ENCODE data around the gene KLHL21. TPM values are rescaled to one million over a fixed set of nuclear protein-coding genes. Genes with fewer than 3 reads are reported as not detected.

KLHL21 gene
- polyA plus RNA-seq, 3 donors = 14.5 to 39.0 (median 30.2) TPM

- 89 to 95% (median 95%) methylated on average over 21 of the region's 21 CpGs for WGBS, 3 donors
- no peak overlapping the region for H3K27ac ChIP-seq (ENCODE audit: low read depth, low read length)
Observed at GRCh38 chr1:6627841-6628545, 25.3 kb upstream of the KLHL21 start.

GRCh38 chr1:6627031-6627430, 24.4 kb upstream of the KLHL21 start:
- no peak overlapping the region for H3K27ac ChIP-seq (ENCODE audit: low read depth, low read length)
- 91 to 94% (median 92%) methylated on average over 9 of the region's 9 CpGs for WGBS, 3 donors

GRCh38 chr1:6625584-6626149, 23.0 kb upstream of the KLHL21 start:
- WGBS, 3 donors = 3 to 8% (median 5%) methylated on average over 25 to 32 of the region's 32 CpGs
- H3K27ac ChIP-seq (ENCODE audit: low read depth, low read length) = no peak overlapping the region

DNA sequence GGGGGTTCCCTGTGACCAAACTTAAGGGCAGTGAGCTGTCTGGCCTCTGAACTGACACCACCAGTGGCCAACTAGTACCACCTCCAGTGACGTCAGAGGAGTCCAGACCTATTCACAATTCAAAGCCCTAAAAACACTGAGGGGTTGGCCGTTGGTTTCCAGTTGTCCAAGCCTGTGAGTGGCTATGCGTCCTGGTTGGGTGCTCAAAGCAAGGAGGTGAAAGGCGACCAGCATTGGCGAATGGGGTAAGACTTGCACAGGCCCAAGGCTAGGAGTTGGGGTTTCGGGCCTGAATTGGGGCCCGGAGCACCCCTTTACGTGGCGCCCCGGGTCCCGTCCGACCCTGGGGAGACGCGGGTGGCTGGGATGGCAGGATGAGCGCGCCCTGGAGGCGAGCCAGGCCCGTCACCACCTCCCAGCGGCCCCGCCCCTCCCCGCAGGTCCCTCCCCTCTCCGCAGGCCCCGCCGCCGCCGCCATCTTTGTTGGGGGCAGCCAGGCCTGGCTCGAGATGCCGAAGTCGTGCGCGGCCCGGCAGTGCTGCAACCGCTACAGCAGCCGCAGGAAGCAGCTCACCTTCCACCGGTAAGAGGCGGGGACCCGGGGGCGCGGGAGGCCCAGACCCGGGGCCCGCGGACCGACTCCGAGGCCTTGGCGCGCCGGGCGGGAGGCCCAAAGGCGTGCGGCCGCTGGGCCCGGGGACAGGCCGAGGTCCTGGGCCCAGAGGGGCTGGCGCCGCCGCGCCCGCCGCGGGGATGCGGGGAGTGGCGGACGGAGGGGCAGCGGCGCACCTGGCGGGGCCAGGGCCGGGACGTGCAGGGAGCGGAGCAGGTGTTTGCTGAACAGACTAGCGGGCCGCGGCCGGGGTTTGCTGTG, 22.3 kb upstream of the KLHL21 start, which contains the start of gene THAP3:
Gene THAP3, plus strand, starts transcription at position 159 of the 874 bp plus-strand sequence. Its CDS starts 351 bp downstream, at position 510.
- peak within 1 kb of the TSS; percentile 24 for H3K27ac ChIP-seq (ENCODE audit: low read depth, low read length)
- WGBS, 3 donors = 2% methylated on average over 48 to 73 of the region's 73 CpGs

- 72 to 80% (median 79%) methylated on average over 14 of the region's 14 CpGs for WGBS, 3 donors
- H3K27ac ChIP-seq (ENCODE audit: low read depth, low read length) = no peak overlapping the region
Observed at GRCh38 chr1:6623269-6623965, 20.7 kb upstream of the KLHL21 start.

- WGBS, 3 donors = 83 to 88% (median 86%) methylated on average over 10 of the region's 10 CpGs
- H3K27ac ChIP-seq (ENCODE audit: low read depth, low read length) = no peak overlapping the region
Observed at GRCh38 chr1:6622396-6623152, 19.9 kb upstream of the KLHL21 start.

DNA sequence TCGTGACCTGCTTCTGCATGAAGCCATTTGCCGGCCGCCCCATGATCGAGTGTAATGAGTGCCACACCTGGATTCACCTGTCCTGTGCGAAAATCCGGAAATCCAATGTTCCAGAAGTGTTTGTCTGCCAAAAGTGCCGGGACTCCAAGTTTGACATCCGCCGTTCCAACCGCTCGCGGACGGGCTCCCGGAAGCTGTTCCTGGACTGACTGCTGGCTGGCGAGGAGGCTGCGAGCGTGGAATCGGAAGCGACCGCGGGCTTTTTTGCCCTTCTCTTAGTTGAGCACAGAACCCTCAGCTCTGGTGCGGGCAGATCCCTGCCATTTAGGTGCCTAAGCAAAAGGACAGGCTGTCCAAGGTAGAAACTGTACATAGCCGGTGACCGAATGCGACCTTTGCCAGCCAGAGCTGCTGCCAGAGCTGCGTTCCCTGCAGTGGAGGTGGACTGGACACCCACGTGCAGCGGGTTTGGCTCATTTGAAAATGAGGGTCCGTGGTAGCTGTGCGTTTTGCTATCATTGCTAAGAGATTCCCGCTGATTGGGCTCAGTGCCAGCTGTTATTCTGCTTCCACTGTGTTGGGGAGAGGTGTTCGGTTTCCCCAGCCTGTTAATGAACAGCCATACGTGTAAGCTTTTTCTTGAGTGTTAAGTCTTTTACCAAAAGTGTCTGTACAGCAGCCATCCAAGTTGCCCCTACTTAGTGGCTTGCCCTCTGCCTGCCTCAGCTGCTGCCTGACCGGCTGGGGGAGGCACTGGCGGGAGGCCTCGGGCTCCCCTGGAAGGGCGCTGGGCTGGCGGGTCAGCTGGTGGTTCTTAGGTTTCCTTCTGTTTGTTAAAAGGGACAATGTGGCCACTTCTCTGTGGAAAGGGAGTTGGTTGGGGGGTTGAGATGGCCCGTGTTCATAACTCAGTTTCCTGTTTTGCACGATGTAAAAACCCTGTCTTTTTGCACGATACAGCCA, 19.0 kb upstream of the KLHL21 start:
- 89 to 92% (median 91%) methylated on average over 41 of the region's 41 CpGs for WGBS, 3 donors
- H3K27ac ChIP-seq (ENCODE audit: low read depth, low read length) = no peak overlapping the region

- WGBS, 3 donors = 95 to 97% (median 97%) methylated on average over 4 of the region's 4 CpGs
- H3K27ac ChIP-seq (ENCODE audit: low read depth, low read length) = no peak overlapping the region
Observed at GRCh38 chr1:6619045-6619444, 16.4 kb upstream of the KLHL21 start.

- H3K27ac ChIP-seq (ENCODE audit: low read depth, low read length) = no peak overlapping the region
- 2% methylated on average over 54 to 82 of the region's 82 CpGs for WGBS, 3 donors
Observed at GRCh38 chr1:6614929-6615785, 12.5 kb upstream of the KLHL21 start.

GRCh38 chr1:6614019-6614928, 11.6 kb upstream of the KLHL21 start:
- 1 to 2% (median 2%) methylated on average over 39 to 114 of the region's 117 CpGs for WGBS, 3 donors
- peak overlapping the region; percentile 90 for H3K27ac ChIP-seq (ENCODE audit: low read depth, low read length)

DNA sequence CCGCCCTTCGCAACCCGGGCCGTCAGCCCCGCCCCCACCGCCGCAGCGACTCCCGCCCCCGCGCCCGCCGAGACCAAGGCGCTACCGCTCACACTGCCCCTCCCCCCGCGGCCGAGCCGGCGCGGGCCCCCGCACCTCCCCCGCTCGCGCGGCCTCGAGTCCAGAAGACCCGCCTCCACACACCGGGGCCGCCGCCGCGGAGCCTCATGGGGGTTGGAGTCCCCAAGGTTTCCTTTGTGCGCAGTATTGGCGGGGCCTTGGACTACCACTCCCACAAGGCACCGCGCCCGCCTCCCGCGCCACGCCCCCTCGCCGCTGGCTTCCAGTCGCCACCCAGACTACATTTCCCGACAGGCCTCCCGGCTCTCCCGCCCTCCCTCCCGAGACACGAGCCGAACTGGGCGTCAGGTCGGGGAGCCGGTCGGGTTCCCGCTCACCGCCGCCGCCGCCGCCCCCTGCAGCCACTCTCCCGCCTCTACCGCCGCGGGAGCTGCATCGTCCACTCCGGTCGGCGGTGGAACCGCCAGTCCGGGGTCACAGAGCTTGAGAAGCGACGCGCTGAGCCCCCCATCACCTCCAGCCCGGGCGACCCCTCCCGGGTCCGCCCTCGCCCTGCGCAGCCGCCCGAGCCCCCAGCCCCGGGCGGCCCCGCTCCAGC, 10.8 kb upstream of the KLHL21 start, which contains the start of gene PHF13:
Gene PHF13, plus strand, starts transcription at position 371 of the 658 bp plus-strand sequence. CDS start 336 bp downstream, outside the sequence.
- H3K27ac ChIP-seq (ENCODE audit: low read depth, low read length) = peak within 1 kb of the TSS; percentile 90
- 1% methylated on average over 54 to 81 of the region's 84 CpGs for WGBS, 3 donors

DNA sequence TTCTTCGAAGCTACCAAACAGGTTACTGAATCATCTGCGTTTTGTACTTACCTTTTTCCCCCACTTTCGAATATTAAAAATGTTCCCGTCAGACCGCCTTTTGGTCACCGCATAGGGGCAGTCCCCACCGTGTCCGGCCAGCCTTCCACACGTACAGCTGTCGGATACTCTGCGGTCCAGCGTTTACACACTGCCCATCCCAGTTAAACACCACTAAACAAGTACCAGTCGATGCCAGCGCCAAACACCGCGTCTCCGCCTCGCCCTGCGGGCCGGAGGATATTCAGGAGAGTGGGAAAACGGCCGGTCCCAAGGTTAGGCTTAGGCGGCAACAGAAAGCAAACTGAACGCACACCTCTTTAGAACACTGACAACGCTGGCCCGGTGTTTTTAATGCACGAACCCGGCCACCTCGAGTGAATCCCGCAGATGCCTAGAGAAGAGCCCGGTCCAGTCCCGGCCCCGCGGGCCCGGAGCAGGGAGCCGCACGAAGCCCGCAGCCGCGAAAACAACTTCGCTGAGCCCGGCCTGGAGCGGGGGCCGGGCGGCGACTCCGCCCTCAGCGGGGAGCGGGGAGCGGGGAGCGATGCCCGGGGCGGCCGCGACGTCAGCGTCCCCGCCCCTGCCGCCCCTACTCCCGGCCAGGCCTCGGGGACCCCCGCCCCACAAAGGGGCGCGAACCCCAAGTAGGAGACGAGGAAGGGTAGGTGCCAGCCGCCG, 10.1 kb upstream of the KLHL21 start:
- no peak overlapping the region for H3K27ac ChIP-seq (ENCODE audit: low read depth, low read length)
- WGBS, 3 donors = 0% methylated on average over 56 to 65 of the region's 67 CpGs

- H3K27ac ChIP-seq (ENCODE audit: low read depth, low read length) = peak overlapping the region; percentile 95
- WGBS, 3 donors = 24 to 35% (median 30%) methylated on average over 19 of the region's 19 CpGs
Observed at GRCh38 chr1:6603915-6604558, 1.4 kb upstream of the KLHL21 start.
